Inflammatory macrophage treated with lipopolysaccharide for 4 hours (primary cell): ENCODE results near the gene KRT72.
A peak's percentile ranks its signal among the peaks of the same experiment; 100 is the strongest.

Source experiments
- DNase-seq: peaks from one replicate; pipeline ENCODE4 v3.0.0-alpha.2; 2020

The KRT72 gene

DNA sequence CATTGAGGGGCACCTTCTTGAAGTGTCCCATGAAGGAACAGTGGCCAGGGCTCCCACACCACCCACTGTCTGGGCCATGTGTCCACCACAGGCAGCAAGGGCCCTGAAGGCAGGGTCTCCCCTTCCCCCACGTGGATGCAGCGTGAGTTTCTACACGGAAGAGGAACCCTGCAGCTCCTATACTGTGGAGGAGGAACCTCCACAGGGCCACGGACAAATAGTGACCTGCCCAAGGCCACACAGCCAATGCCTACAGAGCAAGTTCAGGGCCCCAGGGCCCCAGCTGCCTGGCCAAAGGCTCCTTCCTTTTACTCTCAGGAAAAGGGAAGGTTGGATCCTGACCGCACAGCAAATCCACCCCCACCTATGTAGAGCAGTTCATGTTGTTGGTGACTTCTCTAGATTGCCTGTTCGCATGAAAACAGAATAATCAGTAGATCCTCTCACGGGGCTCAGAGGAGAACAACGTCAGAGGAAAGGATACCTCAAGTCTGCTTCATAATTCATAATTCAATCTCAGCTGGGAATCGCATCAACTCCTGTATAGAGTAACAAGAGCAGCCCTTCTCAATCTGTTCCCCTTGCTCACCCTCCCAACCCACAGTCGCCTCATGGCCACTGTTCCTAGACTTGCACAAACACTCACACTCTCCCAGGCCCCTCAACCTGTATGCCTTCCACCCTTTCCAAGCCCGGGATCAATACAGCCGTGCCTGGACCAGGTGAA is 28.2 kb upstream of the KRT72 start:
- DNase-seq = peak; percentile 31

DNA sequence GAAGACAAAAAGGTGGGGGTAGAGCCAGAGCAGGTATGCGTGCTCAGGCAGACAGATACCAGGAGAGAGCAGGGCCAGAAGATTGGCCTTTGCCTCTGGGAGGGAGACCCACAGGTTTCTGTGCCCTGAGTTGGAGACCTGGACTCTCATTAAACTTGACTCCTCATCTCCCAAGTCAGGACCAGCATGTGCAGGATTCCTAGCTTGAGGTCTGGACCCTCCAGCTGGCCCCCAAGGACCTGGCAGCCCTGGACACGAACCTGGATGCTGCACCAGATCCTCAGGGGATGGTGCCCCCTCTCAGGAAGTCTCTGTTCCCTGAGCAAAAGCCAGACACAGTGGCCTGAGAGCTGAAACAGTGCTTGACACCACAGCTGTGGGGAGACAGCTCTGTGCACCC is 27.6 kb upstream of the KRT72 start:
- DNase-seq = no peak

GRCh38 chr12:52628111-52628507 is 26.8 kb upstream of the KRT72 start:
- DNase-seq = no peak

DNA sequence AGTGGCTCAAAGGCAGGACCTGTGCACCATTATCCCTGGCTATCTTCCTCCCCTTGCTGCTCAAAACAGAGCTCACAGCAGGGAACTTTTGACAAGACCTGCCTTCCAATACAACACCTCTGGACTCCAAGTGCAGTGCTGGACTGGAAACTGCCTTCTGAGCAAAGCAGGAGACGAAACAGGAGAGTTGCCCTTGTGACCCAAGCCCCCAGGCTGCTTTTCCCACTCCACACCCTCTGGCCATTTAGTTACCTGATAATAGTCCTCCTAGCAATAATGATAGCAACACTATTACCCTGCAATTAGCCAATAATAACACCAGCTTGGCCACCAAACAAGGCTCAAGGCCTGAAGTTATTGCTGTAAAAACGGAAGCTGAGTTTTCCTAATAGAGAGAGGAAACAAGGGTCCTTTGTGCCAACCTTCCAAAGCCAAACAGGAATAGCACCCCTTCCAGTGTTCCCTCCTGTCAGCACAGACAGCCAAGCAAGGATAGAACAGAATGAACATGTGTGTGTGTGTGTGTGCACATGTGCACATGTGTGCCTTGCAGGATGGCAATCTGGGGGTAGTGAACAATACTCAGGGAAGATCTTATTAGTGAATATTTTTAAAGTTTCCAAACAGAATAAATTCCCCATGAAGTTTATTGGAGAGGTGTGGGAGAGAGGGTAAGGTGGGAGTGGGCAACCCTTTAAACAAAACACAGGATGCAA is 26.3 kb upstream of the KRT72 start:
- no peak for DNase-seq

DNA sequence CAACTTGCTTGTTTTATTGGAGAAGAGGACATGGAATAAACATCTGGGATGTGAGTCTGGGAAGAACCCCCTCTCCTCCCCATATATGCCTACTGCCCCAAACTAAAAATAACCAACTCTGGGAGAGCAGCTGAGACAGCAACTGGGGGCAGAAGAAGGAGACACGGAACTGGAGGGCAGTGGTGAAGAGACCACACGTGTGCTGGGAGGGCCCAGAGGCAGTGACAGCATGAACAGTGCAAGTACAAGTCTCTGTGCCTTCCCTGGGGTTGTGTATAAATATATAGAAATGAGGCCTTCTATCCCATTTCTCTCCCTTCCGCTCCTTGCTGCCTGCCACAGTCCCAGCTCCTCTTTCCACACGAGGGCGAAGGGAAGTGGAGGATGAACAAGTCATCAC is 21.1 kb upstream of the KRT72 start:
- DNase-seq = no peak

- DNase-seq = no peak
These were observed 17.6 kb upstream of the KRT72 start for GRCh38 chr12:52618866-52619265.

GRCh38 chr12:52618216-52618615 is 17.0 kb upstream of the KRT72 start, which contains the start of gene KRT73:
KRT73 (minus strand) TSS chr12:52618559; CDS start chr12:52618524, 35 bp downstream.
- DNase-seq = no peak

GRCh38 chr12:52617403-52617785 is 16.1 kb upstream of the KRT72 start:
- DNase-seq = no peak

- DNase-seq = no peak
These were observed 15.6 kb upstream of the KRT72 start for GRCh38 chr12:52616680-52617402.

DNA sequence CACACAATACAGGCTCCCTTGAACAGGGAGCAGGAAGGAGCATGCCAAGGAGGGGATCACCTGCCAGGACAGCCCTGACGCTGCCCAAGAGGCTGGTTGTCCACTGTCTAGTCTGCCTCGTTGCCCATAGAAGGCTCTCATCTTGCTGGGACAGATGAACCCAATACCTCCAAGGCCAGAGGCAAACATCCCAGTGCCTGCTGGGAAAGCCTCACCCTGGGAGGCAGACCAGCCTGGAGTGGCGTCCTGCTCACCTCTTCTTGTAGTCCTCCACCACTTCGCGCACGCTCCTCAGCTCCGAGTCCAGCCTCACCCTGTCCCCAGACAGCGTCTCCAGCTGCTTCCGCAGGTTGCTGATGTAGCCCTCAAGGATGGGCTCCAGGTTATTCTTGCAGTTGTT is 14.6 kb upstream of the KRT72 start:
- no peak for DNase-seq

- DNase-seq = peak; percentile 69
These were observed 14.1 kb upstream of the KRT72 start for GRCh38 chr12:52615208-52615868.

- peak; percentile 3 for DNase-seq
These were observed 13.3 kb upstream of the KRT72 start for GRCh38 chr12:52614381-52615207.

DNA sequence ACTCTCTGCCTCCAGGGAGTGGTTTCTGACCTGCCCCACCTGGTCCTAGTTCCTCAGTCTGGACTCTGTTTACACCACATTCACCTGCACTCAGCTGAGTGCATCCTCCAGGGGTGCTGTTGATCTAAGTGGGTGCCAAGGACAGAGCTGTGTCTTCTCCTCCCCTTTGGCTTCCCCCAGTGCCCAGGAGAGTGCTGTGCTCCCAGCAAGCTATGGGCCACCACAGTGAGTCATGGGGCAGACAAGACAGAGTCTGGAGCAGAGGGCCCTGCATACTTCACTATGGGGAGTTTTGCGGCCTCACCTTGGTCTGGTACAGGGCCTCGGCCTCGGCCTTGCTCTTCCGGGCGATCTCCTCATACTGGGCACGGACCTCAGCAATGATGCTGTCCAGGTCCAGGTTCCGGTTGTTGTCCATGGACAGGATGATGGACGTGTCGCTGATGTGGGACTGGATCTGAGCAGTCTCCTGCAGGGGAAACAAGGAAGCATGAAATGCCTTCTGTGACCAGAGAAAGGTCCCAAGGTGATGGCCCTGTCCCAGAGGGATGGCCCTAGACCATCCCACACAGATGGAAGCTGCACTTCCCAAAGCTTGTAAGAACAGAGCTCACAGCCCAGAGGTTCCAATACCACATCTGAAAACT is 12.2 kb upstream of the KRT72 start:
- DNase-seq = no peak

- DNase-seq = no peak
These were observed 11.4 kb upstream of the KRT72 start for GRCh38 chr12:52612431-52613383.

GRCh38 chr12:52611080-52611468 is 9.8 kb upstream of the KRT72 start:
- DNase-seq = no peak

DNA sequence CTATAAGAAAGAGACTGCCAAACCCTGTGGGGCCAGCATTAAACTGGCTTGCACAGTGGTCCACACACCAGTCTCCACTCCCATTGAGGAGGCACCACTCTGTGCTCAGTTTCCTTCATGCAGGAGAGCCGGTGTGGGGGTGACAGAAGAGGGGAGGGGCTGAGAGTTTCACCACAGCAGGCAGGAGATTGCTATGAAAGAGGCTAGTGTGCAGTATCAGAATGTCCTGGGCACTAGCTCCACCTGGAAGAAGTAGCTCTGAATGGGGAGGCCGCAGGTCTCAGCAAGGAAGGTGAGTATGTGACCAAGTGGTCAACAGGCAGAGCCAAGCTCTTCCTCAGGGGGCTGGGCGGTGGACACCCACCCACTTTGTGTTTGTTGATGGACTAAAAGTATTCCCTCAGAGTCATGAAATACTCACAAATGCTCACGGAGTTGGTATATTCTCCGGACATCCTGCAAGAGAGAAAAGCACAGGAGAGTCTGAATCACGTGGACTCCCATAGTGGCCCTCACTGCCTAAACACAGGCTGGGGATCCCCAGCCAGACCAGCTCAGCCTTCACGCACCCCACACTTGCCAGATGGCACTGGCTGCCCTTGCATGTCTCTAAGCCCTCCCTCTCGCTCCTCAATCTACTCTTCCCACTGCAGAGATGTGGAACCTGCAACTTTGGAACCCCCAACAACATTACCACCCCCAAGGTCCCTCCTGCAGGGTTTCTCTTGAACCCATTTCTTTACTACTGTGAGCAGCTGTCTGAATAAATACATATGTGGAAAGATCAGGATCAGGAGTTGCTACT is 7.8 kb upstream of the KRT72 start:
- no peak for DNase-seq

DNA sequence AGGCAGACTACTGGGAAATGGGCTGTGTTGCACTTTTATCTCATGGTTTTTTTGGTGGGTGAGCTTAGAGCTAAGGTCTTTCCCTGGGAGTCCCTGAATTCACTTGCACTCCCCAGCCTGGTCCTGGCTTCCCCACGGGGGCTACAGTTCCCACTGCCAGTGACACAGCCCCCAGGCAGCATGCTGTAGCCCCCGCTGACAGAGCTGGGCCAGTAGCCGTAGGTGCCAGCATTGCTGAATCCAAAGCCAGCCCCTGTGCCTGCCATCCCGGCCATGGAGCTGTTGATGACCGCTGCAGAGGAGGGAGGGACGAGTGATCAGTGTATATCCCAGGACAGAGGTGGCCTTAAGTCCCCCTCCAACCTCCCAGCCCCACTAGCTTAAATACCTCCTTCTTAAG is 6.9 kb upstream of the KRT72 start:
- no peak for DNase-seq

GRCh38 chr12:52607314-52607713 is 6.1 kb upstream of the KRT72 start:
- no peak for DNase-seq

DNA sequence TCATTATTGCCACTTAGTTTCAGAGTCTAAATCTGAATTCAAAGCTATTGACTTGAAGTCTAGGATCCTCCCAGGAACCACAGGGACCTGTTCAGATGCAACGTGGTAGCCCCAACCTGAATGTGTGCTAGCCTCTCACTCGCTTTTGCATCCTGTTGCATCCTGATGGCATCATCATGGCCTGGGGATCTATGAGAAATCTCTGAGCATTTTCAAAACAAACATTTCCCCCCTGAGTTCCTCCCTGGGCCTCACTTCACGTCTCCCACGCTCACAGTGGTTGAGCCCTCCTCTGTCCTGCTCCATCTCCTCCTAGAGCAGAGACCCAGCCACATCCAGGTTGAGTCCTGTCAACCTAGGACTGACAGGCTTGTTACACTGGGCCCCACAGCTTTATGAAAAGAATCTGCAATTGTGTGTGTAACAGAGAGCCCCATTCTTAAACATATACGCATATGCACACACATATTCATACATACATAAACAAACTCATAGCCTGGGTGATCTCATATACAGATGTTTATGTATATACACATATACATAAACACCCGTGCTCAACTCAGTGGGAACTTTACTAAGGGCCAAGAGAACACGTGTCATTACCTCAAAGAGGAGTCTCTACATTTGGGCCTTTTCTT is 5.4 kb upstream of the KRT72 start:
- DNase-seq = no peak
